Measurements from ENCODE around the gene BEND6. TPM values are rescaled to one million over a fixed set of nuclear protein-coding genes. Genes with fewer than 3 reads are reported as not detected.

The BEND6 gene
- total and polyA plus RNA-seq, 10 of the 15 experiments (the other 5 are each of a cell fraction or from before 2014, with no cell fraction given): 0.79 to 2.8 (median 1.6) TPM

DNA sequence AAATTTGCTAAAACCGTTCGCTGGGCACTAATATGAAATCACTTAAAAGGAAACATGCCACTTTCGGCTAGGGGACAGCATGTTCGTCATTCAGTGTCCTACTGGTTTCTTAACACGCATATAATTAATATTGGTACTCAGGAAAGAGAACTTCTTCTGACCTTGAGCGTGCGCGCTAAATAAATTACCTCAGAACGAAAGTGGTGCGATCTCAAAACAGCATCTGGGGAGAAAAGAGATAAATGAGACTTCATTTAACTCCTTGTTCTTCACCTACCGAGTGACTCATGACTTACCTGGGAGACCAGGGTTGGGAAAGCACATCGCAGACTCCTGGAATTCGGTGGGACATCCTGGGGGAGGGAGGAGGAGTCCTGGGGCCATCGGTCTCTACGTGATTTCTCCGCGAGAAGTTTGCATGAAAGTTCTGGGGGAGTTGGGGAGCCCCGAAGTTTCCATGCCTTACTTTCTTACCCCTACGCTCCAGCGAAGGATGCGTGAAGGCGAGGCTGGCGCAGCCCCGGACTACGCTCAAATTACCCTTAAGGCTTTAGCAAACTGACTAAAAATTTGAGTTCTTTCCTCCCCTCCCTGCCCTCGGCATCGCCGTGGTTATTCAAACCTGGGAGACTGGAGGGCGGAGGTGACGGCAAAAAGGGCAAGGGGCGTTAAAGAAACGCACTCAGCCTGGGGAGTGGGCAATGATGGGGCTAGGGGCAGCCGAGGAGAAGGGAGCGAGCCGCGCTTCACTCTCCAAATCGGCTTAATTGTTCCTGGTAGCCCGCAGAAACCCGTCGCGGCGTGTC, 1.1 kb upstream of the BEND6 start (continued):
- TF ChIP-seq, protein P1, sequence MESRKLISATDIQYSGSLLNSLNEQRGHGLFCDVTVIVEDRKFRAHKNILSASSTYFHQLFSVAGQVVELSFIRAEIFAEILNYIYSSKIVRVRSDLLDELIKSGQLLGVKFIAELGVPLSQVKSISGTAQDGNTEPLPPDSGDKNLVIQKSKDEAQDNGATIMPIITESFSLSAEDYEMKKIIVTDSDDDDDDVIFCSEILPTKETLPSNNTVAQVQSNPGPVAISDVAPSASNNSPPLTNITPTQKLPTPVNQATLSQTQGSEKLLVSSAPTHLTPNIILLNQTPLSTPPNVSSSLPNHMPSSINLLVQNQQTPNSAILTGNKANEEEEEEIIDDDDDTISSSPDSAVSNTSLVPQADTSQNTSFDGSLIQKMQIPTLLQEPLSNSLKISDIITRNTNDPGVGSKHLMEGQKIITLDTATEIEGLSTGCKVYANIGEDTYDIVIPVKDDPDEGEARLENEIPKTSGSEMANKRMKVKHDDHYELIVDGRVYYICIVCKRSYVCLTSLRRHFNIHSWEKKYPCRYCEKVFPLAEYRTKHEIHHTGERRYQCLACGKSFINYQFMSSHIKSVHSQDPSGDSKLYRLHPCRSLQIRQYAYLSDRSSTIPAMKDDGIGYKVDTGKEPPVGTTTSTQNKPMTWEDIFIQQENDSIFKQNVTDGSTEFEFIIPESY (IDR thresholded peaks at IDR 0.05): no peak
- peak; percentile 77 for TF ChIP-seq ATF7 (IDR thresholded peaks at IDR 0.05; ENCODE audit: low read depth)
- TF ChIP-seq CHD1 (IDR thresholded peaks at IDR 0.05; ENCODE audit: low read depth, low read length): no peak
- TF ChIP-seq KAT2A (conservative IDR thresholded peaks at IDR 0.05; ENCODE audit: control insufficient read depth, low read depth, low read length): no peak
- no peak for TF ChIP-seq CBX5 (IDR thresholded peaks at IDR 0.05; ENCODE audit: low read depth)
- TF ChIP-seq, protein P2, sequence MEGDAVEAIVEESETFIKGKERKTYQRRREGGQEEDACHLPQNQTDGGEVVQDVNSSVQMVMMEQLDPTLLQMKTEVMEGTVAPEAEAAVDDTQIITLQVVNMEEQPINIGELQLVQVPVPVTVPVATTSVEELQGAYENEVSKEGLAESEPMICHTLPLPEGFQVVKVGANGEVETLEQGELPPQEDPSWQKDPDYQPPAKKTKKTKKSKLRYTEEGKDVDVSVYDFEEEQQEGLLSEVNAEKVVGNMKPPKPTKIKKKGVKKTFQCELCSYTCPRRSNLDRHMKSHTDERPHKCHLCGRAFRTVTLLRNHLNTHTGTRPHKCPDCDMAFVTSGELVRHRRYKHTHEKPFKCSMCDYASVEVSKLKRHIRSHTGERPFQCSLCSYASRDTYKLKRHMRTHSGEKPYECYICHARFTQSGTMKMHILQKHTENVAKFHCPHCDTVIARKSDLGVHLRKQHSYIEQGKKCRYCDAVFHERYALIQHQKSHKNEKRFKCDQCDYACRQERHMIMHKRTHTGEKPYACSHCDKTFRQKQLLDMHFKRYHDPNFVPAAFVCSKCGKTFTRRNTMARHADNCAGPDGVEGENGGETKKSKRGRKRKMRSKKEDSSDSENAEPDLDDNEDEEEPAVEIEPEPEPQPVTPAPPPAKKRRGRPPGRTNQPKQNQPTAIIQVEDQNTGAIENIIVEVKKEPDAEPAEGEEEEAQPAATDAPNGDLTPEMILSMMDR (IDR thresholded peaks at IDR 0.05 in 2 of 3, conservative IDR thresholded peaks at IDR 0.05 in 1 of 3; ENCODE audit: control insufficient read depth in 2 of 3, extremely low read depth in 1 of 3, insufficient read depth in 1 of 3, low read depth in 3 of 3, low read length in 3 of 3): no peak
- TF ChIP-seq STAT3 (IDR thresholded peaks at IDR 0.05; ENCODE audit: low read depth, low read length): no peak
- TF ChIP-seq, protein P3, sequence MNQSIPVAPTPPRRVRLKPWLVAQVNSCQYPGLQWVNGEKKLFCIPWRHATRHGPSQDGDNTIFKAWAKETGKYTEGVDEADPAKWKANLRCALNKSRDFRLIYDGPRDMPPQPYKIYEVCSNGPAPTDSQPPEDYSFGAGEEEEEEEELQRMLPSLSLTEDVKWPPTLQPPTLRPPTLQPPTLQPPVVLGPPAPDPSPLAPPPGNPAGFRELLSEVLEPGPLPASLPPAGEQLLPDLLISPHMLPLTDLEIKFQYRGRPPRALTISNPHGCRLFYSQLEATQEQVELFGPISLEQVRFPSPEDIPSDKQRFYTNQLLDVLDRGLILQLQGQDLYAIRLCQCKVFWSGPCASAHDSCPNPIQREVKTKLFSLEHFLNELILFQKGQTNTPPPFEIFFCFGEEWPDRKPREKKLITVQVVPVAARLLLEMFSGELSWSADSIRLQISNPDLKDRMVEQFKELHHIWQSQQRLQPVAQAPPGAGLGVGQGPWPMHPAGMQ (IDR thresholded peaks at IDR 0.05; ENCODE audit: borderline replicate concordance): no peak
- no peak for TF ChIP-seq NBN (IDR thresholded peaks at IDR 0.05)
- no peak for TF ChIP-seq TBL1XR1 (IDR thresholded peaks at IDR 0.05; ENCODE audit: low read depth, low read length)
- TF ChIP-seq, protein P4, sequence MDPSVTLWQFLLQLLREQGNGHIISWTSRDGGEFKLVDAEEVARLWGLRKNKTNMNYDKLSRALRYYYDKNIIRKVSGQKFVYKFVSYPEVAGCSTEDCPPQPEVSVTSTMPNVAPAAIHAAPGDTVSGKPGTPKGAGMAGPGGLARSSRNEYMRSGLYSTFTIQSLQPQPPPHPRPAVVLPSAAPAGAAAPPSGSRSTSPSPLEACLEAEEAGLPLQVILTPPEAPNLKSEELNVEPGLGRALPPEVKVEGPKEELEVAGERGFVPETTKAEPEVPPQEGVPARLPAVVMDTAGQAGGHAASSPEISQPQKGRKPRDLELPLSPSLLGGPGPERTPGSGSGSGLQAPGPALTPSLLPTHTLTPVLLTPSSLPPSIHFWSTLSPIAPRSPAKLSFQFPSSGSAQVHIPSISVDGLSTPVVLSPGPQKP (IDR thresholded peaks at IDR 0.05; ENCODE audit: low read depth, low read length): no peak
- TF ChIP-seq NFIC (IDR thresholded peaks at IDR 0.05; ENCODE audit: low read depth, low read length): peak; percentile 74; the same call in 1 of the 2 replicates
- no peak for TF ChIP-seq SMAD1 (IDR thresholded peaks at IDR 0.05; ENCODE audit: low read depth, partially characterized antibody)
- no peak for TF ChIP-seq EGR1 (IDR thresholded peaks at IDR 0.05; ENCODE audit: borderline replicate concordance in 1 of 2, low read depth in 2 of 2, low read length in 2 of 2)
- TF ChIP-seq FOS (IDR thresholded peaks at IDR 0.05; ENCODE audit: borderline replicate concordance, extremely low read depth, insufficient read length): no peak
- TF ChIP-seq, protein P5, sequence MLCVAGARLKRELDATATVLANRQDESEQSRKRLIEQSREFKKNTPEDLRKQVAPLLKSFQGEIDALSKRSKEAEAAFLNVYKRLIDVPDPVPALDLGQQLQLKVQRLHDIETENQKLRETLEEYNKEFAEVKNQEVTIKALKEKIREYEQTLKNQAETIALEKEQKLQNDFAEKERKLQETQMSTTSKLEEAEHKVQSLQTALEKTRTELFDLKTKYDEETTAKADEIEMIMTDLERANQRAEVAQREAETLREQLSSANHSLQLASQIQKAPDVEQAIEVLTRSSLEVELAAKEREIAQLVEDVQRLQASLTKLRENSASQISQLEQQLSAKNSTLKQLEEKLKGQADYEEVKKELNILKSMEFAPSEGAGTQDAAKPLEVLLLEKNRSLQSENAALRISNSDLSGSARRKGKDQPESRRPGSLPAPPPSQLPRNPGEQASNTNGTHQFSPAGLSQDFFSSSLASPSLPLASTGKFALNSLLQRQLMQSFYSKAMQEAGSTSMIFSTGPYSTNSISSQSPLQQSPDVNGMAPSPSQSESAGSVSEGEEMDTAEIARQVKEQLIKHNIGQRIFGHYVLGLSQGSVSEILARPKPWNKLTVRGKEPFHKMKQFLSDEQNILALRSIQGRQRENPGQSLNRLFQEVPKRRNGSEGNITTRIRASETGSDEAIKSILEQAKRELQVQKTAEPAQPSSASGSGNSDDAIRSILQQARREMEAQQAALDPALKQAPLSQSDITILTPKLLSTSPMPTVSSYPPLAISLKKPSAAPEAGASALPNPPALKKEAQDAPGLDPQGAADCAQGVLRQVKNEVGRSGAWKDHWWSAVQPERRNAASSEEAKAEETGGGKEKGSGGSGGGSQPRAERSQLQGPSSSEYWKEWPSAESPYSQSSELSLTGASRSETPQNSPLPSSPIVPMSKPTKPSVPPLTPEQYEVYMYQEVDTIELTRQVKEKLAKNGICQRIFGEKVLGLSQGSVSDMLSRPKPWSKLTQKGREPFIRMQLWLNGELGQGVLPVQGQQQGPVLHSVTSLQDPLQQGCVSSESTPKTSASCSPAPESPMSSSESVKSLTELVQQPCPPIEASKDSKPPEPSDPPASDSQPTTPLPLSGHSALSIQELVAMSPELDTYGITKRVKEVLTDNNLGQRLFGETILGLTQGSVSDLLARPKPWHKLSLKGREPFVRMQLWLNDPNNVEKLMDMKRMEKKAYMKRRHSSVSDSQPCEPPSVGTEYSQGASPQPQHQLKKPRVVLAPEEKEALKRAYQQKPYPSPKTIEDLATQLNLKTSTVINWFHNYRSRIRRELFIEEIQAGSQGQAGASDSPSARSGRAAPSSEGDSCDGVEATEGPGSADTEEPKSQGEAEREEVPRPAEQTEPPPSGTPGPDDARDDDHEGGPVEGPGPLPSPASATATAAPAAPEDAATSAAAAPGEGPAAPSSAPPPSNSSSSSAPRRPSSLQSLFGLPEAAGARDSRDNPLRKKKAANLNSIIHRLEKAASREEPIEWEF (IDR thresholded peaks at IDR 0.05; ENCODE audit: insufficient replicate concordance, low read depth, low read length): no peak
- TF ChIP-seq SMAD5 (IDR thresholded peaks at IDR 0.05; ENCODE audit: low read depth): no peak
- TF ChIP-seq NR2F1 (conservative IDR thresholded peaks at IDR 0.05): no peak
